OCI-LY7 (cell line): ENCODE data around the gene CREB3. TPM values are rescaled to one million over a fixed set of nuclear protein-coding genes. Genes with fewer than 3 reads are reported as not detected.

Experiments used
- BruUV-seq: library from RNA; stranded (reverse); fragments of 400-500 nt; replicated peaks from 2 replicates; lab custom pipeline; 2021; lab: Mats Ljungman, UMichigan
- CTCF ChIA-PET: fragments of 300-600 bp; sonication (Branson Sonifier 250); formaldehyde crosslinking; loops from one replicate; lab custom pipeline; 2022; ENCODE audit warnings: antibody characterized with exemption; ENCODE audit not compliant: unreplicated experiment; lab: Charles Lee
- POLR2A ChIA-PET: fragments of 300-600 bp; sonication (Branson Sonifier 250); formaldehyde crosslinking; loops from one replicate; lab custom pipeline; 2022; ENCODE audit warnings: antibody characterized with exemption; lab: Charles Lee
- DNase-seq: peaks from one replicate; pipeline ENCODE4 v3.0.0-alpha.2; 2015; ENCODE audit warnings: low spot score
- H2AFZ ChIP-seq: fragments of 200-600 bp; sonication (generic), shearing (Covaris generic); 2 replicates; pipeline ENCODE4 v1.6.1; 2014; ENCODE audit warnings: mild to moderate bottlenecking, antibody characterized with exemption, low read length, moderate library complexity
- H3K27ac ChIP-seq: fragments of 200-600 bp; sonication (generic); 2 replicates; pipeline ENCODE4 v1.5.1; 2014; ENCODE audit warnings: mixed run types, low read depth, mild to moderate bottlenecking, moderate library complexity, low read length, inconsistent platforms; ENCODE audit not compliant: poor library complexity, severe bottlenecking
- H3K36me3 ChIP-seq: fragments of 200-600 bp; sonication (generic); 2 replicates; pipeline ENCODE4 v1.6.1; 2014; ENCODE audit warnings: mild to moderate bottlenecking, antibody characterized with exemption, low read length, moderate library complexity, mixed read lengths; ENCODE audit not compliant: insufficient read depth
- H3K4me1 ChIP-seq: fragments of 200-600 bp; sonication (generic); 2 replicates; pipeline ENCODE4 v1.5.1; 2014; ENCODE audit warnings: mild to moderate bottlenecking, low read length; ENCODE audit not compliant: insufficient read depth, poor library complexity, severe bottlenecking
- H3K4me2 ChIP-seq: fragments of 200-600 bp; sonication (generic); 2 replicates; pipeline ENCODE4 v1.6.1; 2014; ENCODE audit warnings: mild to moderate bottlenecking, low read length
- H3K4me3 ChIP-seq: fragments of 200-600 bp; sonication (generic); 2 replicates; pipeline ENCODE4 v1.5.1; 2014; ENCODE audit warnings: mild to moderate bottlenecking, low read depth, low read length; ENCODE audit not compliant: poor library complexity, severe bottlenecking
- H3K79me2 ChIP-seq: fragments of 200-600 bp; sonication (generic); 2 replicates; pipeline ENCODE4 v1.6.1; 2016; ENCODE audit warnings: low read depth, mild to moderate bottlenecking, low read length, moderate library complexity, mixed read lengths; ENCODE audit not compliant: insufficient read depth
- H3K9me2 ChIP-seq: fragments of 200-600 bp; sonication (generic); 2 replicates; pipeline ENCODE4 v1.6.1; 2016; ENCODE audit warnings: mild to moderate bottlenecking, low read length, mixed read lengths; ENCODE audit not compliant: insufficient read depth
- H3K9me3 ChIP-seq: fragments of 200-600 bp; sonication (generic); 2 replicates; pipeline ENCODE4 v1.6.1; 2014; ENCODE audit warnings: mild to moderate bottlenecking, mixed run types, low read length, mixed read lengths
- H4K20me1 ChIP-seq: fragments of 200-600 bp; sonication (generic); 2 replicates; pipeline ENCODE4 v1.6.1; 2014; ENCODE audit warnings: mild to moderate bottlenecking, antibody characterized with exemption, low read length, moderate library complexity, mixed read lengths; ENCODE audit not compliant: insufficient read depth
- CTCF ChIP-seq: fragments of 200-600 bp; sonication (generic); conservative IDR thresholded peaks from 2 replicates; pipeline ENCODE4 v1.5.1; 2014; ENCODE audit warnings: mild to moderate bottlenecking, antibody characterized with exemption, low read length, moderate library complexity, mixed read lengths
- EZH2phosphoT487 ChIP-seq: fragments of 200-600 bp; sonication (generic); IDR thresholded peaks from 2 replicates; pipeline ENCODE4 v1.6.1; 2018; ENCODE audit warnings: low read depth, borderline replicate concordance, mild to moderate bottlenecking, mixed run types, antibody characterized with exemption, low read length, moderate library complexity, mixed read lengths
- intact Hi-C: fragments of 100-400 bp; cut with micrococcal nuclease; formaldehyde crosslinking; loops from one replicate; pipeline ENCODE4 v1.10.0; 2022; ENCODE audit not compliant: unreplicated experiment
- total RNA-seq, 2 experiments: library from RNA; depleted of rRNA in 1 of 2; stranded (reverse); fragments of >200 nt in 1 of 2; shearing (Covaris generic) in 1 of 2; gene quantifications; 2 replicates each; pipeline ENCODE4 v1.2.3, GENCODE V29; 2014 to 2022

The CREB3 gene
- total RNA-seq, 2 experiments from 2014 or later, result 18.2 to 23.0 TPM

- H3K27ac ChIP-seq, result no peak overlapping the region
- DNase-seq, result no peak
- H4K20me1 ChIP-seq, result no peaks in the 10 kb centered on the region
- H3K36me3 ChIP-seq, result peaks cover 70% of the 10 kb centered on the region
- H3K4me1 ChIP-seq, result no peaks in the 10 kb centered on the region
- no peak overlapping the region for H3K4me2 ChIP-seq
- intact Hi-C loops, result loop anchor here (2.0 kb wide), 1 partner anchor 39 kb away; the partner anchor contains the start of genes CCDC107 and RMRP
- no peak overlapping the region for H2AFZ ChIP-seq
- no peak overlapping the region for H3K4me3 ChIP-seq
- BruUV-seq, result TSS peak; percentile 93
- CTCF ChIA-PET, result interaction anchor here (0.6 to 2.1 kb wide), 5 partner anchors 10 to 52 kb away, joined by 3 to 10 read pairs (median 3); partner anchors contain the start of gene RGP1
- POLR2A ChIA-PET, result interaction anchor here (1.5 kb wide), 1 partner anchor 33 kb away, joined by 4 read pairs; the partner anchor contains the start of gene ARHGEF39
- H3K9me3 ChIP-seq, result no peaks in the 10 kb centered on the region
- H3K79me2 ChIP-seq, result no peaks in the 10 kb centered on the region
- TF ChIP-seq EZH2phosphoT487 (no peak), CTCF (no peak)
- no peaks in the 10 kb centered on the region for H3K9me2 ChIP-seq
Measured at GRCh38 chr9:35697486-35697885, 35.0 kb upstream of the CREB3 start.

- peaks cover 77% of the 10 kb centered on the region for H3K36me3 ChIP-seq
- BruUV-seq, result no TSS peak
- no peaks in the 10 kb centered on the region for H3K4me1 ChIP-seq
- no peak overlapping the region for H3K4me3 ChIP-seq
- H3K4me2 ChIP-seq, result no peak overlapping the region
- H3K9me2 ChIP-seq, result no peaks in the 10 kb centered on the region
- no peak overlapping the region for H3K27ac ChIP-seq
- H3K9me3 ChIP-seq, result no peaks in the 10 kb centered on the region
- H2AFZ ChIP-seq, result no peak overlapping the region
- DNase-seq, result no peak
- H4K20me1 ChIP-seq, result no peaks in the 10 kb centered on the region
- no peaks in the 10 kb centered on the region for H3K79me2 ChIP-seq
- TF ChIP-seq CTCF (no peak), EZH2phosphoT487 (no peak)
- ChIA-PET CTCF (interaction anchor here (0.5 to 2.1 kb wide), 3 partner anchors 14 to 48 kb away, joined by 3 to 10 read pairs (median 3); partner anchors contain the start of gene SIT1), POLR2A (no interaction called here)
- intact Hi-C loops, result no loop called here
Measured at GRCh38 chr9:35698231-35698630, 34.2 kb upstream of the CREB3 start.

- POLR2A ChIA-PET, result no interaction called here
- BruUV-seq, result no TSS peak
- TF ChIP-seq CTCF, result no peak
- TF ChIP-seq EZH2phosphoT487, result no peak
Measured at GRCh38 chr9:35700031-35700430, 32.4 kb upstream of the CREB3 start.

More at GRCh38 chr9:35700031-35700430, 32.4 kb upstream of the CREB3 start:
- CTCF ChIA-PET, result no interaction called here
- Histone ChIP-seq H3K79me2 (no peaks in the 10 kb centered on the region), H3K4me2 (no peak overlapping the region), H2AFZ (no peak overlapping the region), H3K4me1 (no peaks in the 10 kb centered on the region), H3K9me3 (no peaks in the 10 kb centered on the region), H3K27ac (no peak overlapping the region), H3K4me3 (no peak overlapping the region), H3K36me3 (peaks cover 95% of the 10 kb centered on the region), H4K20me1 (no peaks in the 10 kb centered on the region), H3K9me2 (no peaks in the 10 kb centered on the region)
- intact Hi-C loops, result no loop called here
- DNase-seq, result no peak
